ENCODE measurements around the gene ZNF732. TPM values are rescaled to one million over a fixed set of nuclear protein-coding genes. Genes with fewer than 3 reads are reported as not detected.

The ZNF732 gene
- 0.22 TPM for polyA plus RNA-seq (2013)

GRCh38 chr4:304969-305680, at the start of gene ZNF732:
ZNF732 (minus strand) TSS chr4:305474; CDS start chr4:305310, 164 bp downstream.
- H3K4me1 ChIP-seq (ENCODE audit: control extremely low read depth in 1 of 4, control insufficient read depth in 4 of 4, insufficient read depth in 4 of 4, low read length in 3 of 4), result peaks cover 11 to 36% (median 17%) of the 10 kb centered on the region in 4 experiments
- WGBS (ENCODE audit: insufficient coverage), result 9% methylated on average over 36 of the region's 53 CpGs
- H3K9me3 ChIP-seq (ENCODE audit: control extremely low read depth in 1 of 5, control insufficient read depth in 4 of 5, insufficient read depth in 2 of 5, low read depth in 1 of 5, low read length in 4 of 5), result peaks cover 3 to 48% (median 11%) of the 10 kb centered on the region in 5 experiments
- peak within 1 kb of the TSS in 4 of 7 experiments; percentile 40 to 65 (median 44) for H3K4me3 ChIP-seq (ENCODE audit: control insufficient read depth in 1 of 7, extremely low read depth in 1 of 7, insufficient read depth in 4 of 7, low read depth in 2 of 7, low read length in 6 of 7)
- peaks cover 0 to 27% (median 6%) of the 10 kb centered on the region in 5 experiments for H3K27me3 ChIP-seq (replicated peaks in 2 of 5; ENCODE audit: control insufficient read depth in 4 of 5, insufficient read depth in 5 of 5, low read length in 4 of 5)
- DNase-seq, result peak; percentile 26 to 48 (median 45)
- CTCF ChIA-PET, result no interaction called here
- POLR2A ChIA-PET, result interaction anchor here (0.6 kb wide), 1 partner anchor 254 kb away, joined by 3 read pairs; no protein-coding TSS in a partner anchor
- no peaks in the 10 kb centered on the region for H3K36me3 ChIP-seq (ENCODE audit: control insufficient read depth in 4 of 4, insufficient read depth in 4 of 4, low read length in 3 of 4)
- no peak within 1 kb of the TSS for H3K27ac ChIP-seq (ENCODE audit: insufficient read depth in 1 of 2, low read depth in 1 of 2, low read length in 2 of 2, poor library complexity in 1 of 2, severe bottlenecking in 2 of 2)

- Histone ChIP-seq H3K4me3 (ENCODE audit: control insufficient read depth in 1 of 7, extremely low read depth in 1 of 7, insufficient read depth in 4 of 7, low read depth in 2 of 7, low read length in 6 of 7) (peak overlapping the region in 1 of 7 experiments; percentile 30), H3K4me1 (ENCODE audit: control extremely low read depth in 1 of 4, control insufficient read depth in 4 of 4, insufficient read depth in 4 of 4, low read length in 3 of 4) (peaks cover 0 to 26% (median 17%) of the 10 kb centered on the region in 4 experiments), H3K27me3 (replicated peaks in 2 of 5; ENCODE audit: control insufficient read depth in 4 of 5, insufficient read depth in 5 of 5, low read length in 4 of 5) (peaks cover 0 to 4% (median 0%) of the 10 kb centered on the region in 5 experiments), H3K27ac (ENCODE audit: insufficient read depth in 1 of 2, low read depth in 1 of 2, low read length in 2 of 2, poor library complexity in 1 of 2, severe bottlenecking in 2 of 2) (no peak overlapping the region), H3K36me3 (ENCODE audit: control insufficient read depth in 4 of 4, insufficient read depth in 4 of 4, low read length in 3 of 4) (peaks cover 7 to 41% (median 29%) of the 10 kb centered on the region in 4 experiments), H3K9me3 (ENCODE audit: control extremely low read depth in 1 of 5, control insufficient read depth in 4 of 5, insufficient read depth in 2 of 5, low read depth in 1 of 5, low read length in 4 of 5) (peaks cover 9 to 64% (median 33%) of the 10 kb centered on the region in 5 experiments)
- 100% methylated on average over 4 of the region's 4 CpGs for WGBS (ENCODE audit: insufficient coverage)
- ChIA-PET CTCF (no interaction called here), POLR2A (interaction anchor here (0.6 kb wide), 1 partner anchor 128 kb away, joined by 6 read pairs; no protein-coding TSS in a partner anchor)
- DNase-seq, result peak in 2 of 3 donors; percentile 55 to 63
Observed at GRCh38 chr4:340011-340410, 34.7 kb upstream of the ZNF732 start.

DNA sequence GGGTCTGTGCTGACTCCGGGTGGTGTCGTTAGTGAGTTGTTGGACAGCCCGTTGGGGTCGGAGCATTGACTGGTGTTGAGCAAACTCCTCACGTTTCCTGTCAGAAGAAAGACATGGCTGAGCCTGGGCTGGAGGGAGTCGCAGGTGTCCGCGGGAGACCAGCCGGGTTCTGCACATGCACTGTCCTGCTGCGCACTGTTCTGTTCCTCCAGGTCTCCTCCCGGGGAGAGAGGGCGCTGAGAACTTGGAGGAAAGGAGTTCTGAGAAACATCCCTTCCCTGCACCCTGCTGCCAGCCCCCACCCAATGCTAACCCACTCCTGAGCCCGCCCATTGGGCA, 33.5 kb upstream of the ZNF732 start:
- Histone ChIP-seq H3K27me3 (replicated peaks in 2 of 5; ENCODE audit: control insufficient read depth in 4 of 5, insufficient read depth in 5 of 5, low read length in 4 of 5) (peaks cover 0 to 4% (median 0%) of the 10 kb centered on the region in 5 experiments), H3K9me3 (ENCODE audit: control extremely low read depth in 1 of 5, control insufficient read depth in 4 of 5, insufficient read depth in 2 of 5, low read depth in 1 of 5, low read length in 4 of 5) (peaks cover 11 to 61% (median 27%) of the 10 kb centered on the region in 5 experiments), H3K4me1 (ENCODE audit: control extremely low read depth in 1 of 4, control insufficient read depth in 4 of 4, insufficient read depth in 4 of 4, low read length in 3 of 4) (peaks cover 0 to 26% (median 17%) of the 10 kb centered on the region in 4 experiments), H3K27ac (ENCODE audit: insufficient read depth in 1 of 2, low read depth in 1 of 2, low read length in 2 of 2, poor library complexity in 1 of 2, severe bottlenecking in 2 of 2) (peak overlapping the region in 1 of 2 experiments; percentile 88), H3K36me3 (ENCODE audit: control insufficient read depth in 4 of 4, insufficient read depth in 4 of 4, low read length in 3 of 4) (peaks cover 3 to 28% (median 22%) of the 10 kb centered on the region in 4 experiments), H3K4me3 (ENCODE audit: control insufficient read depth in 1 of 7, extremely low read depth in 1 of 7, insufficient read depth in 4 of 7, low read depth in 2 of 7, low read length in 6 of 7) (peak overlapping the region; percentile 71 to 94 (median 82))
- ChIA-PET CTCF (no interaction called here), POLR2A (interaction anchor here (1.1 to 1.5 kb wide), 3 partner anchors 96 to 214 kb away, joined by 3 to 7 read pairs (median 5); partner anchors contain the start of genes PIGG, ZNF718 and ZNF721)
- DNase-seq, result no peak
- WGBS (ENCODE audit: insufficient coverage), result 37% methylated on average over 7 of the region's 13 CpGs

GRCh38 chr4:337932-338758, 32.9 kb upstream of the ZNF732 start:
- 4% methylated on average over 37 of the region's 52 CpGs for WGBS (ENCODE audit: insufficient coverage)
- POLR2A ChIA-PET, result interaction anchor here (1.1 to 1.5 kb wide), 4 partner anchors 19 to 214 kb away, joined by 3 to 7 read pairs (median 5); partner anchors contain the start of genes PIGG, ZNF718 and ZNF721
- CTCF ChIA-PET, result interaction anchor here (1.2 kb wide), 1 partner anchor 12 kb away, joined by 3 read pairs; no protein-coding TSS in a partner anchor

DNA sequence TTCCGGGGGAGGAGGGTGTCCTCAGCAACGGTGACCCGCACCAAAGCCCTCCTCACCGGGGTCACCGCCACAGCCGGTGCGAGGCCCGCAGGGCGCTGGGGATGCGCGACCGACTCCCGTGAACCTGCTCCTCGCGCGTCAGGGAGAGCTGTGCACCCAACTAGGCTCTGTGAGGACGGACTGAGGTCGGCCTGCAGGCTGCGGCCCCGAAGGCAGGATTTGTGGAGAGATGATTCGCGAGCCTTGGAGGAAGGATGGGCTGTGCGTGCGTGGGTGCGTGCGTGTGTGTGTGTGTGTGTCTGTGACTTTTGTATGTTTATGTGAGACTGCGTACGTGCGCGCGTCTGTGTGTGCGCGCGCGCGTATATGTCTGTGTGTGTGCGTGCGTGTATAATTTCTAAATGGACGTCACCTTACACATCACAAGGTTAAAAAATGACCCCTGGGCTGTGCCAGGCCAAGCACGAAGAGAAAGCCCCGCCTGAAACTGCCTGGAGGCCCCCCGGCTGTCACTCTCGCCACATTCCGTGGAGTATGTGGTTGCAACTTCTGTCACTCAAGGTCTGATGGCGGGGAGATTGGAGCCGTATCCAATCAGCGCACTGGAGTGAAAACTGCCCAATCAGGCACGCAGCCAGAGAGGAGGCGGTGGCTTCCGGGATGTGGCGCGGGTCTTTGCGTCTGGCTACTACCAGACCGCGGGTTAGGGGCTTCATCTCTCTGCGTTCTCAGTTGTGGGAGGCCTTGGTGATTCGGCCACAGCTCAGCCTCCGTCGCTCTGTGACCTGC, 32.1 kb upstream of the ZNF732 start, which contains the start of gene ZNF141:
Gene ZNF141 (plus strand): TSS at position 672 of the 789 bp plus-strand sequence. CDS start 170 bp downstream, outside the sequence.
- CTCF ChIA-PET, result interaction anchor here (1.2 kb wide), 1 partner anchor 12 kb away, joined by 3 read pairs; no protein-coding TSS in a partner anchor
- POLR2A ChIA-PET, result interaction anchor here (1.1 to 1.5 kb wide), 4 partner anchors 19 to 213 kb away, joined by 3 to 7 read pairs (median 5); partner anchors contain the start of genes PIGG, ZNF718 and ZNF721
- peak within 1 kb of the TSS; percentile 71 to 94 (median 82) for H3K4me3 ChIP-seq (ENCODE audit: control insufficient read depth in 1 of 7, extremely low read depth in 1 of 7, insufficient read depth in 4 of 7, low read depth in 2 of 7, low read length in 6 of 7)
- H3K9me3 ChIP-seq (ENCODE audit: control extremely low read depth in 1 of 5, control insufficient read depth in 4 of 5, insufficient read depth in 2 of 5, low read depth in 1 of 5, low read length in 4 of 5), result peaks cover 11 to 54% (median 19%) of the 10 kb centered on the region in 5 experiments
- peak; percentile 97 to 99 (median 99) for DNase-seq
- 0% methylated on average over 40 of the region's 59 CpGs for WGBS (ENCODE audit: insufficient coverage)
- peaks cover 3 to 23% (median 15%) of the 10 kb centered on the region in 4 experiments for H3K36me3 ChIP-seq (ENCODE audit: control insufficient read depth in 4 of 4, insufficient read depth in 4 of 4, low read length in 3 of 4)
- H3K27ac ChIP-seq (ENCODE audit: insufficient read depth in 1 of 2, low read depth in 1 of 2, low read length in 2 of 2, poor library complexity in 1 of 2, severe bottlenecking in 2 of 2), result peak within 1 kb of the TSS; percentile 75 to 88
- peaks cover 0 to 4% (median 0%) of the 10 kb centered on the region in 5 experiments for H3K27me3 ChIP-seq (replicated peaks in 2 of 5; ENCODE audit: control insufficient read depth in 4 of 5, insufficient read depth in 5 of 5, low read length in 4 of 5)
- H3K4me1 ChIP-seq (ENCODE audit: control extremely low read depth in 1 of 4, control insufficient read depth in 4 of 4, insufficient read depth in 4 of 4, low read length in 3 of 4), result peaks cover 0 to 26% (median 17%) of the 10 kb centered on the region in 4 experiments

More at GRCh38 chr4:337932-338758, 32.9 kb upstream of the ZNF732 start:
- H3K9me3 ChIP-seq (ENCODE audit: control extremely low read depth in 1 of 5, control insufficient read depth in 4 of 5, insufficient read depth in 2 of 5, low read depth in 1 of 5, low read length in 4 of 5), result peaks cover 11 to 60% (median 25%) of the 10 kb centered on the region in 5 experiments
- H3K27me3 ChIP-seq (replicated peaks in 2 of 5; ENCODE audit: control insufficient read depth in 4 of 5, insufficient read depth in 5 of 5, low read length in 4 of 5), result peaks cover 0 to 4% (median 0%) of the 10 kb centered on the region in 5 experiments
- DNase-seq, result peak; percentile 62 to 86 (median 81)
- H3K4me1 ChIP-seq (ENCODE audit: control extremely low read depth in 1 of 4, control insufficient read depth in 4 of 4, insufficient read depth in 4 of 4, low read length in 3 of 4), result peaks cover 0 to 26% (median 17%) of the 10 kb centered on the region in 4 experiments
- H3K27ac ChIP-seq (ENCODE audit: insufficient read depth in 1 of 2, low read depth in 1 of 2, low read length in 2 of 2, poor library complexity in 1 of 2, severe bottlenecking in 2 of 2), result peak overlapping the region; percentile 75 to 88
- H3K36me3 ChIP-seq (ENCODE audit: control insufficient read depth in 4 of 4, insufficient read depth in 4 of 4, low read length in 3 of 4), result peaks cover 3 to 25% (median 22%) of the 10 kb centered on the region in 4 experiments
- H3K4me3 ChIP-seq (ENCODE audit: control insufficient read depth in 1 of 7, extremely low read depth in 1 of 7, insufficient read depth in 4 of 7, low read depth in 2 of 7, low read length in 6 of 7), result peak overlapping the region; percentile 71 to 94 (median 82)

- peaks cover 10 to 49% (median 17%) of the 10 kb centered on the region in 5 experiments for H3K9me3 ChIP-seq (ENCODE audit: control extremely low read depth in 1 of 5, control insufficient read depth in 4 of 5, insufficient read depth in 2 of 5, low read depth in 1 of 5, low read length in 4 of 5)
- peak in 1 of 3 donors; percentile 42 for DNase-seq
- peak overlapping the region; percentile 71 to 94 (median 82) for H3K4me3 ChIP-seq (ENCODE audit: control insufficient read depth in 1 of 7, extremely low read depth in 1 of 7, insufficient read depth in 4 of 7, low read depth in 2 of 7, low read length in 6 of 7)
- peaks cover 0 to 18% (median 10%) of the 10 kb centered on the region in 4 experiments for H3K36me3 ChIP-seq (ENCODE audit: control insufficient read depth in 4 of 4, insufficient read depth in 4 of 4, low read length in 3 of 4)
- ChIA-PET CTCF (interaction anchor here (1.2 kb wide), 1 partner anchor 13 kb away, joined by 3 read pairs; no protein-coding TSS in a partner anchor), POLR2A (interaction anchor here (1.2 kb wide), 1 partner anchor 20 kb away, joined by 5 read pairs; no protein-coding TSS in a partner anchor)
- H3K27me3 ChIP-seq (replicated peaks in 2 of 5; ENCODE audit: control insufficient read depth in 4 of 5, insufficient read depth in 5 of 5, low read length in 4 of 5), result peaks cover 0 to 4% (median 0%) of the 10 kb centered on the region in 5 experiments
- peak overlapping the region; percentile 75 to 88 for H3K27ac ChIP-seq (ENCODE audit: insufficient read depth in 1 of 2, low read depth in 1 of 2, low read length in 2 of 2, poor library complexity in 1 of 2, severe bottlenecking in 2 of 2)
- H3K4me1 ChIP-seq (ENCODE audit: control extremely low read depth in 1 of 4, control insufficient read depth in 4 of 4, insufficient read depth in 4 of 4, low read length in 3 of 4), result peaks cover 0 to 26% (median 17%) of the 10 kb centered on the region in 4 experiments
- WGBS (ENCODE audit: insufficient coverage), result 0% methylated on average over 5 of the region's 18 CpGs
Observed at GRCh38 chr4:336893-337142, 31.5 kb upstream of the ZNF732 start.
